Lower lobe of right lung (tissue), 2 donors: ENCODE results near the gene LPCAT3. TPM values are rescaled to one million over a fixed set of nuclear protein-coding genes. Genes with fewer than 3 reads are reported as not detected.
A peak's percentile ranks its signal among the peaks of the same experiment; 100 is the strongest.

Experiments
- ATAC-seq, 2 donors: fragments of 200-7000 bp; cut with Tn5 transposase; one replicate each; pipeline ENCODE4 v1.9.1; 2020 to 2022; ENCODE audit warnings: mild to moderate bottlenecking in 2 of 2, moderate library complexity in 2 of 2
- DNase-seq: peaks from one replicate; pipeline ENCODE4 v3.0.0-alpha.2; 2020
- H3K27ac ChIP-seq: fragments of 200-600 bp; one replicate; pipeline ENCODE4 v1.8.0; 2022
- H3K27me3 ChIP-seq: fragments of 200-600 bp; one replicate; pipeline ENCODE4 v1.8.0; 2022; ENCODE audit warnings: low read depth
- H3K36me3 ChIP-seq: fragments of 200-600 bp; one replicate; pipeline ENCODE4 v1.8.0; 2022; ENCODE audit warnings: mild to moderate bottlenecking
- H3K4me1 ChIP-seq: fragments of 200-600 bp; one replicate; pipeline ENCODE4 v1.8.0; 2022
- H3K4me3 ChIP-seq: fragments of 200-600 bp; one replicate; pipeline ENCODE4 v1.8.0; 2022; ENCODE audit warnings: mild to moderate bottlenecking
- H3K9me3 ChIP-seq: fragments of 200-600 bp; one replicate; pipeline ENCODE4 v1.8.0; 2022
- intact Hi-C: fragments of 100-400 bp; cut with DNase I; formaldehyde crosslinking; loops from one replicate; pipeline ENCODE4 v1.11.0; 2022
- total RNA-seq: library from RNA; stranded (reverse); fragmentation: NEBNext Ultra II Directional; extraction: Animal tissue kit (Norgen Biotek cat#: 25700); gene quantifications from one replicate; pipeline ENCODE4 v1.2.1, GENCODE V29; 2021
- TF ChIP-seq, protein P1 (sequence below): fragments of 200-600 bp; IDR thresholded peaks from one replicate; pipeline ENCODE4 v1.8.0; 2022; ENCODE audit warnings: antibody characterized with exemption, mild to moderate bottlenecking
- donor health status: DM: no; HTN: yes; CAD: no; lungs with severe emphysema.

LPCAT3 gene
- total RNA-seq, 1 donor from 2014 or later = 67.7 TPM

DNA sequence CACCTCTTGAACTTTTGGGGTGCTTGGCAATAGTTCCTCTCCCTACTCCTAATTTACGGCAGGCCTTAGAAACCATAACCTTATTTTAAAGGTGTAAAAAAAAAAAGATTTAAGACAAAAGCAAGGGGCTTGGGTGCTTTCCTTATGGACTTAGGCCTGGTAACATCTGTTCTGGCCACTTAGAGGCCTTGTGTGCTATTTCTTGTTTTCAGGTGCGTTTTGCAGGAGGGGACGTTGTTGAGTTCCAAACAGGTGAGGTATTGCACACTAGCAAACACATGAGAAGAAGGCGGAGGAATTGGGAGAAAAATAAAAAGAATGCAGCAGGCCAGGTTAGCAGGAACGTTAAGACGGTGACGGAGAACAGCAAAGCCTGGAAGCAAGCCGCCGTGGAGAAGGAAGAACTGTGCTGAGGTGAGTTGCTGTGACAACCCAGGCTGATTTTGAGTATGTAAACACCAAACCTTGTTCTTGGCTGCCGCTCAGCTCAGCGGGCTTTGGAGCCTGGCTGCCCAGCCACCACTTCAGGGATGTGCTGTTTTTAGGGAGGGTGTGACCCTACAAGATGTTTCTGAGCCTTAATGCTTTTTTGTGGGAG lies 30.2 kb downstream of the LPCAT3 start:
- intact Hi-C loops = no loop called here
- TF ChIP-seq, protein P1, sequence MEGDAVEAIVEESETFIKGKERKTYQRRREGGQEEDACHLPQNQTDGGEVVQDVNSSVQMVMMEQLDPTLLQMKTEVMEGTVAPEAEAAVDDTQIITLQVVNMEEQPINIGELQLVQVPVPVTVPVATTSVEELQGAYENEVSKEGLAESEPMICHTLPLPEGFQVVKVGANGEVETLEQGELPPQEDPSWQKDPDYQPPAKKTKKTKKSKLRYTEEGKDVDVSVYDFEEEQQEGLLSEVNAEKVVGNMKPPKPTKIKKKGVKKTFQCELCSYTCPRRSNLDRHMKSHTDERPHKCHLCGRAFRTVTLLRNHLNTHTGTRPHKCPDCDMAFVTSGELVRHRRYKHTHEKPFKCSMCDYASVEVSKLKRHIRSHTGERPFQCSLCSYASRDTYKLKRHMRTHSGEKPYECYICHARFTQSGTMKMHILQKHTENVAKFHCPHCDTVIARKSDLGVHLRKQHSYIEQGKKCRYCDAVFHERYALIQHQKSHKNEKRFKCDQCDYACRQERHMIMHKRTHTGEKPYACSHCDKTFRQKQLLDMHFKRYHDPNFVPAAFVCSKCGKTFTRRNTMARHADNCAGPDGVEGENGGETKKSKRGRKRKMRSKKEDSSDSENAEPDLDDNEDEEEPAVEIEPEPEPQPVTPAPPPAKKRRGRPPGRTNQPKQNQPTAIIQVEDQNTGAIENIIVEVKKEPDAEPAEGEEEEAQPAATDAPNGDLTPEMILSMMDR = no peak
- Histone ChIP-seq H3K9me3 (no peaks in the 10 kb centered on the region), H3K4me3 (no peak overlapping the region), H3K4me1 (peaks cover 10% of the 10 kb centered on the region), H3K27me3 (no peaks in the 10 kb centered on the region), H3K36me3 (peaks cover 45% of the 10 kb centered on the region), H3K27ac (peak overlapping the region; percentile 86)
- DNase-seq (peak; percentile 88), ATAC-seq (peak; percentile 94 to 96)

DNA sequence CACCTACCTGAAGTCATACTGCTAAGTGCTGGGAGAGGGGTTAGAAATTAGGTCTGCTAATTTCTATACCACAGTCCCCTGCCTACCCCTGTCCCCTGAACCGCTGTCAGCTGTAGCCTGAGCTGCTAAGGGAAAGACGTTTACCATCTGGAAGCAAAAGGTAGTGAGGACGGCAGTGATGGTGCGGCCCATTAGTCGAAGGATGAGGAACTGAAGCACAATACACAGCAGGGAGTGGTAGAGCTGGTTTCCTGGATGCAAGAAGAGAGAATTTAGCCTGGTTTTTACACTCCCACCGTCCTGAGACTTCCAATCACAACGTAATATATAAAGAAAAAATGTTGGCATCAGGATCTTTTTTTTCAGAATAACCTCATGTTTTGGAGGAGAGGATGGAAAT lies 35.7 kb downstream of the LPCAT3 start:
- Histone ChIP-seq H3K9me3 (no peaks in the 10 kb centered on the region), H3K27ac (no peak overlapping the region), H3K4me3 (no peak overlapping the region), H3K36me3 (peaks cover 81% of the 10 kb centered on the region), H3K4me1 (peaks cover 34% of the 10 kb centered on the region), H3K27me3 (no peaks in the 10 kb centered on the region)
- DNase-seq = no peak
- ATAC-seq = no peak
- TF ChIP-seq, protein P1 = no peak
- intact Hi-C loops = no loop called here

DNA sequence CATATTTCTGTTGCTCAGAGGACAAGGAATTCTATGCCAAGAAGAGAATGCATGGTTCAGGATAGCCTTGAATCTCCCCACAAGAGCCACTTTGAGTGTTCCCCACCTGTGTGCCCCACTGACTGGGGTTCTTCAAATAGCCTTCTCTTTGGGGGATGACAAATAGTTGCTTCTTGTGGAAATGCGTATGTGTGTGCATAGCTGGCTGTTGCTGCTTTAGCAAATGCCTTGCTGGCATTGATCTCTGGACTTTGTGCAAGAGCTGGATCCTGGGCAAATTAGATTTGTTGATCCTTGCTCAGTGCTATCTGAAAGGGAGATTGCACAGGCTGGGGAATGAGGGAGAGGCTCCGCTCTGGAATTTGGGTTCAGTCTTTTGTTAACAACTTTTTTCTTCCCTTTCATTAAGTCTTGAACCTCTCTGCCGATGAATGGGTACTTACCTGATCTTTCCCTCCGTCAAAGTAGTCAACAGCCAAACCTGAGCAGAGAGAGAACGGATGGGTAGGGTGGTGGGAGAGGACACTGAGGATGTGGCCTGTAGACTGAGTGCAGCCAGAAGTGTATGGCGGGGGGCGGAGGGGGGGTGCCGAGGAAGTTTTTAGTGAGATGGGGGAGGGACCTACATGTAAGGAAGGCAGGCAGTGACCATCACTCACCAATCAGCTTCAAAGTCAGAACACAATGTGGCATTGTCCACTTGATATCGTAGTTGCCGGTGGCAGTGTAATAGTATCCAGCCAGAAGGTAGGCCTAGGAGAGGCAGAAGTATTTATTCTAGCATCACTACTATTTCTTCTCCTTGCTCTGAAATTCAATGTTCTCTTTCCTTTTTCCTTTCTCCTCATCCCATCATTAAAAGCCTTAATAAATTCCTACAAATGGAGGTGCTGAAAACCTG lies 36.9 kb downstream of the LPCAT3 start:
- Histone ChIP-seq H3K27me3 (no peaks in the 10 kb centered on the region), H3K27ac (peak overlapping the region; percentile 76), H3K9me3 (no peaks in the 10 kb centered on the region), H3K36me3 (peaks cover 83% of the 10 kb centered on the region), H3K4me3 (no peak overlapping the region), H3K4me1 (peaks cover 29% of the 10 kb centered on the region)
- intact Hi-C loops = no loop called here
- ATAC-seq (no peak), DNase-seq (no peak)
- TF ChIP-seq, protein P1 = no peak

DNA sequence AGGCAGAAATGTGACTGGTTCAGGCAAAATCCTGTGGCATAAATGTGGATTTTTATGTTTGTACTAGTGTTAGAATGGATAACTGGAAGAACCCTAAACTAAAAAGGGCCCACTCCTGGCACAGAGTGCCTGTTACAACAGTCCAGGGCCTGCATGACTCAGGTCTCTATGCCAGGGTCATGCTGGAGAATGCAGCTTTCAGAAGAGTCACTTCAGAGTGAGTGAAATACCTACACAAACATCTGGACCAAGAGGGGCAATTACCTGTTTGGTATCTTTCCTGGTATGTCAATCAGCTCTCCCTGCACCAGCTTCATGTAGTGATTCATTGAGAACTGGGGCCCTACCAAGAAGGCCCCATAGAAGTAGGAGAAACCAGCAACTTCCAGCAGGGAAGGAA lies 37.5 kb downstream of the LPCAT3 start:
- peaks cover 83% of the 10 kb centered on the region for H3K36me3 ChIP-seq
- peaks cover 29% of the 10 kb centered on the region for H3K4me1 ChIP-seq
- H3K27ac ChIP-seq = peak overlapping the region; percentile 76
- DNase-seq = no peak
- H3K4me3 ChIP-seq = no peak overlapping the region
- H3K27me3 ChIP-seq = no peaks in the 10 kb centered on the region
- TF ChIP-seq, protein P1 = no peak
- intact Hi-C loops = no loop called here
- ATAC-seq = peak; percentile 57 to 64
- H3K9me3 ChIP-seq = no peaks in the 10 kb centered on the region

DNA sequence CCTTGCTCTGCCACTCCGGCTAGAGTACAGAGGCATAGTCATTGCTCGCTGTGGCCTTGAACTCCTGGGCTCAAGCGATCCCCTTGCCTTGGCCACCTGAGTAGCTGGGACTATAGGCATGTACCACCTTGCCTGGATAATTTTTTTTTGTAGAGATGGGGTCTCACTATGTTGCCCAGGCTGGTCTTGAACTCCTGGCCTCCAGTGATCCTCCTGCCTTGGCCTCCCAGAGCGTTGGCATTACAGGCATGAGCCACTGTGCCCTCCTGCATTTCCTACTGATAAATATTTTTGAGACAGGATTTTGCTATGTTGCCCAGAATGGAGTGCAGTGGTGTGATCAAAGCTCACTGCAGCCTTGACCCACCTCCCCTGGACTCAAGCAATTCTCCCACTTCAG lies 38.2 kb downstream of the LPCAT3 start:
- Histone ChIP-seq H3K4me1 (peaks cover 29% of the 10 kb centered on the region), H3K4me3 (no peak overlapping the region), H3K27me3 (no peaks in the 10 kb centered on the region), H3K9me3 (no peaks in the 10 kb centered on the region), H3K36me3 (peaks cover 89% of the 10 kb centered on the region), H3K27ac (peak overlapping the region; percentile 76)
- intact Hi-C loops = no loop called here
- ATAC-seq = no peak
- DNase-seq = no peak
- TF ChIP-seq, protein P1 = no peak
